ENCODE data around the gene MORC3. TPM values are rescaled to one million over a fixed set of nuclear protein-coding genes. Genes with fewer than 3 reads are reported as not detected.
A peak's percentile ranks its signal among the peaks of the same experiment; 100 is the strongest.
"Not testable (repeated sequence)": the region's sequence is repeated elsewhere in the genome, so short reads cannot be mapped to it uniquely, and the experiment has no call there.

MORC3 gene
- total RNA-seq, 1 donor from 2014 or later = 135 TPM

DNA sequence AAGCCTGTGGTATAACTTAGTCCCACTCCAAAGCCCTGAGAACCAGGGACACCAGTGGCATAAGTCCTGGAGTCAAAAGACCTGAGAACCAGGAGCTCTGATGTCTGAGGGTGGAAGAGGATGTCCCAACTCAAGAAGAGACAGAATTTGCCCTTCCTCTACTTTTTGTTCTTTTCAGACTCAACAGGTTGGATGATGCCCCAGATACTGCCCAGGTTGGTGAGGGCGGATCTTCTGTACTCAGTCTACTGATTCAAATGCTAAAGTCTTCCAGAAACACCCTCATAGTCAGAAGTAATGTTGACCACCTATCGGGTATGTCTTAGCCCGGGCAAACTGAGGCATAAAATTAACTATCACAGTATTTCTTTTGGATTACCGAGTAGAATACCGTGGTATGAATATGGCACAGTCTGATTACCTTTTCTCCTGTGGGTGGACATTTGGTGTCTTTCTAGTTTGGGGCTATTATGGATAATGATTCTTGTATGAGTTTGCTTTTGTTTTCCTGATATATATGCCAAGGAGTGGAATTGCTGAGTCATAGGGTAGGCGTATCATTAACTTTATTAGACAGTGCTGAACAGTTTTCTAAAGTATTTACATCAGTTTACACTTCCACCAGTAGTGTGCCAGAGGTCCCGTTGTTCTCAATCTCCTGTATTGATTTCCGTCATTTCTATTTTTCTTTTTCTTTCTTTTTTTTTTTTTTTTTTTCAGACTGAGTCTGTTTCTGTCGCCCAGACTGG lies 62.0 kb downstream of the MORC3 start:
- FAIRE-seq (no peak), DNase-seq (ENCODE audit: low spot score in 2 of 2) (no peak)

DNA sequence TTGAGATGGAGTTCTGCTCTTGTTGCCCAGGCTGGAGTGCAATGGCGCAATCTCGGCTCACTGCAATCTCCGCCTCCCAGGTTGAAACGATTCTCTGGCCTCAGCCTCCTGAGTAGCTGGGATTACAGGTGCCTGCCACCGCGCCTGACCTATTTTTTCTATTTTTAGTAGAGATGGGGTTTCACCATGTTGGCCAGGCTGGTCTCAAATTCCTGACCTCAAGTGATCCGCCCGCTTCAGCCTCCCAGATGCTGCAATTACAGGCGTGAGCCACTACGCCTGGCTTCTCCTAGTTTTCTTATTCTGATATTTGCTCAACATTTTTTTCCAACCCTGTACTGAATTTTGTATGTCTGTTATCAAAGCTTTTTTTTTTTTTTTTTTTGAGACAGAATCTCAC lies 62.7 kb downstream of the MORC3 start:
- DNase-seq (ENCODE audit: low spot score in 2 of 2); FAIRE-seq: not testable (repeated sequence)

DNA sequence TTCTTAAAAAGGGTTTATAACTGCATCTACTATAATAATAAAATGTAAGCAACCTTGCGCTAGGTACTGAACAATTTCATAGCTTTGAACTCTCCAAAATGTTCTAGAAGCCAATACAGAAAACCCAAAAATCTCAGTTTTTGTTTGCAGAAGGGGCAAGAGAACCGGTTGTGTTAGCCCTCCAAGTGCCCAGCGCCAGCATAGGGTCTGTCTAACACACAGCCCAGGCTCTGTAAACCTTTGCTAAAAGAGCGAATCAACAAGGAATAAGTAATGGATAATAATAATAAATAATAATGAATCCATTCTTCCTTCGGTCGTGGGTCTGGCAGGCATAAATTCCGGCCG lies 64.9 kb downstream of the MORC3 start:
- no peak for FAIRE-seq
- no peak for DNase-seq (ENCODE audit: low spot score in 2 of 2)

GRCh38 chr21:36385233-36386030 lies 65.4 kb downstream of the MORC3 start, which contains the start of gene CHAF1B:
TSS of gene CHAF1B (plus strand) at chr21:36385392. CDS start at chr21:36386137, 745 bp downstream.
- FAIRE-seq = no peak

GRCh38 chr21:36386031-36386642 lies 66.1 kb downstream of the MORC3 start:
- no peak for DNase-seq (ENCODE audit: low spot score in 2 of 2)
- FAIRE-seq = no peak

More at GRCh38 chr21:36385233-36386030, 65.4 kb downstream of the MORC3 start, which contains the start of gene CHAF1B:
- DNase-seq (ENCODE audit: low spot score in 2 of 2) = peak; percentile 76 to 95

DNA sequence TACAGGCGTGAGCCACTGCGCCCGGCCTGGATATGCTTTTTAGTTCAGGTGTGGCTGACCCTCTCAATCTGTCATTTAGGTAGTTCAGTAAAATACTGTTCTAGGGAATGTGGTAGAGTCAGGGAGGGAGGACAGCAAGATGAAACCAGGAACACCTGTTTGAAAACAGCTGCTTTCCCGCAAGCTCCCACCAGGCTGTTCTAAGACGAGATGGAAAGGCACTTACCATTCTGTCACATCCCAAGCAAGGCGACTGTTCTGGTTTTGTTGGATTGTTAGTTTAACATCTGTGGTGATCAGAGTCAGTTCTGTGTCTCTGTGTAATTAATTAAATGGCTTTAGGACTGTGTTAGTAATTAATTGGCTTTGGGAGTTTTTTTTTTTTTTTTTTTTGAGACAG lies 68.1 kb downstream of the MORC3 start:
- DNase-seq (ENCODE audit: low spot score in 2 of 2) = no peak

DNA sequence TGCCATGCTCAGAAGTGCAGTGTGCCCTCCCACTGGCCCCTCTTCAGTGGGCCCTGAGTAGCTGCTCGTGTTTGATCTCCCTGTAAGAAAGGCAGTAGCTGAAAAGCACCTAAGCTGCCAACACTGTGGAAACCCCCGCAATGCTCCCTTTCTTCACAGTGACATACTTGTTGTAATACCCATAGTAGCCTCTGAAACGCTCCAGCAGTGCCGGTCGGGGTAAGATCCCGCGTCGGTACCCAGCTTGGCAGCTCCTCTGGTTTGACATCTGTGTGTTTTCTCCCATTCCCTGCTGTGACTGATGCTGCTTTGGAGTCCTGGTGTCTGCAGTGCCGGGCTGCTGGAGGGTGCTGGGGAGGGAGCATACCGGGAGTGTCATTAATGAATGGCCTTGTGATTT lies 68.8 kb downstream of the MORC3 start:
- peak in 1 of 2 donors; percentile 44 for DNase-seq (ENCODE audit: low spot score in 2 of 2)
- FAIRE-seq = no peak

More for the DNA sequence above, 68.1 kb downstream of the MORC3 start:
- FAIRE-seq = no peak

DNA sequence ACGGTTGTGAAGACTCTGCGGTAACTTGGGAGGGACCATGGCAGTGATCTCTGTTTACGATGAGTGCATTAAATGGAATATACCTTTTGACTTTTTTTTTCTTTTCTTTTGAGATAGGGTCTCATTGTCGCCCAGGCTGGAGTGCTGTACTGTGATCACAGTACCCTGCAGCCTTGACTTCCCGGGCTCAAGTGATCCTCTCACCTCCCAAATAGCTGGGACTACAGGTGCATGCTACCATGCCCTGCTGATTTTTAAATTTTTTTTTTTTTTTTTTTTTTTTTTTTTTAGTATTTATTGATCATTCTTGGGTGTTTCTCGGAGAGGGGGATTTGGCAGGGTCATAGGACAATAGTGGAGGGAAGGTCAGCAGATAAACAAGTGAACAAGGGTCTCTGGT lies 71.7 kb downstream of the MORC3 start:
- DNase-seq (ENCODE audit: low spot score in 2 of 2); FAIRE-seq: not testable (repeated sequence)

- no peak for FAIRE-seq
- no peak for DNase-seq (ENCODE audit: low spot score in 2 of 2)
These were observed 75.5 kb downstream of the MORC3 start for GRCh38 chr21:36395353-36396111.

GRCh38 chr21:36396325-36396724 lies 76.3 kb downstream of the MORC3 start:
- FAIRE-seq (no peak), DNase-seq (ENCODE audit: low spot score in 2 of 2) (no peak)

GRCh38 chr21:36396971-36397370 lies 77.0 kb downstream of the MORC3 start:
- DNase-seq (ENCODE audit: low spot score in 2 of 2) = no peak
- FAIRE-seq = no peak

GRCh38 chr21:36397606-36398005 lies 77.6 kb downstream of the MORC3 start:
- no peak for DNase-seq (ENCODE audit: low spot score in 2 of 2)
- no peak for FAIRE-seq

DNA sequence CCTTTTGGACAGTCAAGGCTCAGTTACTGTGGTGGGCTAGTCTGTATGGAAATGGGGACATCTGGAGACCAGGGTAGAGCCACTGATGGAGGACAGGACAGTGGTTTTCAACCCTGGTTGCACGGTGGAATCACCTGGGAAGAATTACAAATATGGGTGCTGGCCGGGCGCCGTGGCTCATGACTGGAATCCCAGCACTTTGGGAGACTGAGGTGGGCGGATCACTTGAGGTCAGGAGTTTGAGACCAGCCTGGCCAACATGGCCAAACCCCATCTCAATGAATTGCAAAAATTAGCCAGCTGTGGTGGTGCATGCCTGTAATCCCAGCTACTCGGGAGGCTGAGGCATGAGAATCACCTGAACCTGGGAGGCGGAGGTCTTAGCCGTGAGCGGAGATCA lies 79.7 kb downstream of the MORC3 start:
- not testable (repeated sequence) for FAIRE-seq; DNase-seq (ENCODE audit: low spot score in 2 of 2)

DNA sequence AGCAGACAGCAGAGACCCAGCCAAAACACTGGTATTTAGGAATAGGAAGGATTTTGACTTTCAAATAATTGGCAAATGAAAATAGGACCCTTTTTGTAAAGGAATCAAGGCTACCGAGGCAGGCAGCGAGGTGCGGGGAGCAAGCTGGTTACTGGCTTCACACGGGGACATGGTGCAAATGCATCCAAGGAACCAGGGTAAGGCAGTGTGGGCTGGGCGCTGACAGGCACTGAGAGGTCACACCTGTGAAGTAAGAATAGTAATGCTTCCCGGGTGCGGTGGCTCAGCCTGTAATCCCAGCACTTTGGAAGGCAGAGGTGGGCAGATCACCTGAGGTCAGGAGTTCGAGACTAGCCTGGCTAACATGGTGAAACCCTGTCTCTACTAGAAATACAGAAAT lies 80.7 kb downstream of the MORC3 start:
- DNase-seq (ENCODE audit: low spot score in 2 of 2) (no peak), FAIRE-seq (no peak)

- FAIRE-seq (no peak), DNase-seq (ENCODE audit: low spot score in 2 of 2) (no peak)
These were observed 82.3 kb downstream of the MORC3 start for GRCh38 chr21:36402339-36402738.

DNA sequence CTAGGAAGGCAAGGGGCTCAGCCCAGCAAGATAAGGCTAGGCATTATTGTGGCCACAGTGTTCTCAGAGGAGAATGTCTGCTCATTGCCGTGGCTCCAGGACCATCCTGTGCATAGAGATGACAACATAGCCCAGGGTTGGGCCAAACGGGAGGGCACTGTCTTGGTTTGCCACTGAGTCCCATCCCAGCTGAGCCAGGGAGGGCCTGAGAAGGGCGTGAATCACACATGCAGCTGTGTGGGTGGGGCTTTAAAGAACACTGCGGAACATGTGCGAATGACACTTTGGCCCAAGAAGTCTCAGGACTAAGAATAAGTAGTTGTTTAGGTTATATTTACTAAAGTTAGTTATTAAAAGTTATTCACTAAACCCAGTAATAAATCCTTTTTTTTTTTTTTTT lies 83.7 kb downstream of the MORC3 start:
- DNase-seq (ENCODE audit: low spot score in 2 of 2) = no peak
- FAIRE-seq = no peak

DNA sequence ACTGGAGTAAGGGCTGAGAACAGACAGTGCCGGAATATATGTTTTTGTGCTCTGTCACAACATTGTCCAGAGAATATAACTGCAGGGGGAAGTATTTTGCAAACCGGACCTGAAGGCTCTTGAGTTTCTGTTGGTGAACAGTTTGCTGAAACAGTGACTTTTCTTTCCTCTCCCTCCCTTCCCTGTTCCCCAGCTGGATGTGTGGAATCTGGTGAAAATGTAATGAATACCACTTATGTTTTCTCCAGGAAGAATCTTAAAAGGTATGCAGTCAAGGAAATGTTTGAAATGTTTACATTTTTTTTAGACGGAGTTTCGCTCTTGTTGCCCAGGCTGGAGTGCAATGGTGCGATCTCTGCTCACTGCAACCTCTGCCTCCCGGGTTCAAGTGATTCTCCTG lies 88.6 kb downstream of the MORC3 start:
- FAIRE-seq (no peak), DNase-seq (ENCODE audit: low spot score in 2 of 2) (no peak)

GRCh38 chr21:36411301-36411700 lies 91.3 kb downstream of the MORC3 start:
- DNase-seq (ENCODE audit: low spot score in 2 of 2) (no peak), FAIRE-seq (no peak)

DNA sequence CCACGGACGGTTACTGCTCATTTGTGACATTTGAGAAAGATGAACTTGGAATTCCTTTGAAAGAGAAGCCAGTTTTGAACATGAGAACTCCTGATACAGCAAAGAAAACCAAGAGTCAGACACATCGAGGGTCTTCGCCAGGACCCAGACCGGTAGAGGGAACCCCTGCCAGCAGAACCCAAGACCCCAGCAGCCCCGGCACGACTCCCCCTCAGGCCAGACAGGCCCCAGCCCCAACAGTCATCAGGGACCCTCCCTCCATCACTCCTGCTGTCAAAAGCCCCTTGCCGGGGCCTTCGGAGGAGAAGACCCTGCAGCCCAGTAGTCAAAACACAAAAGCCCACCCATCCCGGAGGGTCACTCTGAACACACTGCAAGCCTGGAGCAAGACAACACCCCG lies 92.9 kb downstream of the MORC3 start:
- FAIRE-seq = no peak
- no peak for DNase-seq (ENCODE audit: low spot score in 2 of 2)

- FAIRE-seq (no peak), DNase-seq (ENCODE audit: low spot score in 2 of 2) (no peak)
These were observed 95.4 kb downstream of the MORC3 start for GRCh38 chr21:36415375-36415774.
